Measurements from ENCODE around the gene GTF3C1. TPM values are rescaled to one million over a fixed set of nuclear protein-coding genes. Genes with fewer than 3 reads are reported as not detected.
A peak's percentile ranks its signal among the peaks of the same experiment; 100 is the strongest.

GTF3C1 gene
- total RNA-seq, 6 donors from 2014 or later = 58.3 to 138 (median 73.3) TPM

DNA sequence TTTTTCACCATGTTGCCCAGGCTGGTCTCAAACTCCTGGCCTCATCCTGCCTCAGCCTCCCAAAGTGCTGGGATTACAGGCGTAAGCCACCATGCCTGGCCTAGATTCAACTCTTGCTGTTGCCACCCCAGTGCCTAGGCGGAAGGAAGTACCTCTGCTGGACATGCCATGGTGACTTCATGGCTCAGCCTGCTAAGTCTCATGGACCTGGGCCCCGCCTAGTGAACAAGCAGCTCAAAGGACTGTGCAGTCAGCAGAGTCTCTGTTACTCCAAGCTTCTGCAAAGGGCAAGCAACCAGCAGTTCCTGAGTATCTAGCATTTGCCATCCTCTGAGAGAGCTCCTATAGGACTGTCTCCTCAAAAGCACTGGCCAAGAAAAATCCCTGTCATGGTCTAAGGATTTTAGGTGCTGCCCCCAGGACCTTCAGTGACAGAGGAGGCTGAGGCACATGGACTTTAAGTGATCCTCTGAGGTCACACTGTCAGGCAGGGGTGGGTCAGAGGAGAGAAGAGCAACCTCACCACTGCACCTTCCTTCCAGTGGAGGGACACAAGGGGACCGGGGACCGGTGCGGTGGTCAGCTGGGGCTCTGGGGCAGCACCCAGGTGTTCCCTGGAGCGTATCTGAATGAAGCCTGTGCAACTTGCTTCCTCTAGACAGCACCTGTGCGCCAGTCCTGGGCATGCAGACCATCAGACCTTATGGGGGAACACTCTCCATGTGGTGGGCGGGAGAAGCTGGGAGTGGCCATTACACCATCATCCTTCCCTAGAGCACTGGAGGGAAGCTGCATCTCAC, 76.4 kb downstream of the GTF3C1 start:
- peaks cover 56 to 100% (median 82%) of the 10 kb centered on the region in 4 donors for H3K36me3 ChIP-seq
- TF ChIP-seq, protein P1, sequence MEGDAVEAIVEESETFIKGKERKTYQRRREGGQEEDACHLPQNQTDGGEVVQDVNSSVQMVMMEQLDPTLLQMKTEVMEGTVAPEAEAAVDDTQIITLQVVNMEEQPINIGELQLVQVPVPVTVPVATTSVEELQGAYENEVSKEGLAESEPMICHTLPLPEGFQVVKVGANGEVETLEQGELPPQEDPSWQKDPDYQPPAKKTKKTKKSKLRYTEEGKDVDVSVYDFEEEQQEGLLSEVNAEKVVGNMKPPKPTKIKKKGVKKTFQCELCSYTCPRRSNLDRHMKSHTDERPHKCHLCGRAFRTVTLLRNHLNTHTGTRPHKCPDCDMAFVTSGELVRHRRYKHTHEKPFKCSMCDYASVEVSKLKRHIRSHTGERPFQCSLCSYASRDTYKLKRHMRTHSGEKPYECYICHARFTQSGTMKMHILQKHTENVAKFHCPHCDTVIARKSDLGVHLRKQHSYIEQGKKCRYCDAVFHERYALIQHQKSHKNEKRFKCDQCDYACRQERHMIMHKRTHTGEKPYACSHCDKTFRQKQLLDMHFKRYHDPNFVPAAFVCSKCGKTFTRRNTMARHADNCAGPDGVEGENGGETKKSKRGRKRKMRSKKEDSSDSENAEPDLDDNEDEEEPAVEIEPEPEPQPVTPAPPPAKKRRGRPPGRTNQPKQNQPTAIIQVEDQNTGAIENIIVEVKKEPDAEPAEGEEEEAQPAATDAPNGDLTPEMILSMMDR (IDR thresholded peaks at IDR 0.05) = no peak
- TF ChIP-seq POLR2A (IDR thresholded peaks at IDR 0.05) = no peak
- ATAC-seq (ENCODE audit: low FRiP score in 2 of 2) (no peak), DNase-seq (no peak)
- H3K4me3 ChIP-seq = no peak overlapping the region
- H3K4me1 ChIP-seq = peaks cover 0 to 21% (median 15%) of the 10 kb centered on the region in 4 donors
- no peaks in the 10 kb centered on the region for H3K9me3 ChIP-seq
- WGBS, 2 donors = 96 to 100% methylated on average over 2 to 9 of the region's 9 CpGs
- no peaks in the 10 kb centered on the region for H3K27me3 ChIP-seq
- no peak overlapping the region for H3K27ac ChIP-seq

DNA sequence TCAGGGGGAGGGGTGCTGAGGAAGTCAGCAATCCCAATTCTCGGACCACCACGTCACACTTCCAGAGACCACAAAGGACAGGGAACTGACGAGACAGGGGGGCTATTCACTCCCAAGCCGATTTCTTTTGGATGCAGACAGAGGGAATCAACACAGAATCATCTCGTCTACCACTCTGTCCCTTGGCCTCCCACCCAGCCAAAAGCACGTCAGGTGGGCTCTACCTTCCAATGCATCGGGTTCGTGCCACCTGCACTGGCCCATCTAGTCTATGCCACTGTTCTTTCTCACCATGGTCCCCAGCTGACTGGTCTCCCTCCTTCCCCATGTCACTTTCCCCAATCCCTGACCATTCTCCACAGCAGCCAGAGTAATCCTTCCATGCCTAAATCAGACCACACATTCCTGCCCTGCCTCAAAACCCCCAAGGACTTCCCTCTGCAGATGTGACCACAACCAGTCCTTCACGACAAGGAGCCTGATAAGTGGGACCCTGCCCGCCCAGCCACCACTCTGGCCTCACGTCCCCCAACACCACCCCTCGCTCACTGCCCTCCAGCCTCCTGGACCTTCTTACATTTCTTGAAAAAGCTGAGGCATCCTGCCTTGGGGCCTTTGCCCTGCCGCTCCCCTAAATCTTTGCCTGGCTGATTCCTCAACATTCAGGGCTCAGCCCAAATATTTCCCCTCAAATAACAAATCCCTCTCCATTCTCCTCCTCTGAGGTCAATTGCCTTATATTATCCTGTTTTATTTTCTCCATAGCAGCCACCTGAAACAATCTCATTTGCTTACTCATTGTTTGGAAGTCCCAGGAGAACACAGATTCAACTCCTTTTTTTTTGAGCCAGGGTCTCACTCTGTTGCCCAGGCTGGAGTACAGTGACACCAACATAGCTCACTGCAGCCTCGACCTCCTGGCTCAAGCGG, 77.4 kb downstream of the GTF3C1 start:
- Histone ChIP-seq H3K27ac (peak overlapping the region in 2 of 4 donors; percentile 17 to 52), H3K27me3 (no peaks in the 10 kb centered on the region), H3K4me3 (no peak overlapping the region), H3K9me3 (no peaks in the 10 kb centered on the region), H3K36me3 (peaks cover 53 to 100% (median 83%) of the 10 kb centered on the region in 4 donors), H3K4me1 (peaks cover 0 to 21% (median 15%) of the 10 kb centered on the region in 4 donors)
- WGBS, 2 donors = 93 to 97% methylated on average over 15 of the region's 15 CpGs
- TF ChIP-seq, protein P1 (IDR thresholded peaks at IDR 0.05) = no peak
- TF ChIP-seq EP300 (IDR thresholded peaks at IDR 0.05) = no peak
- TF ChIP-seq POLR2A (IDR thresholded peaks at IDR 0.05) = no peak
- TF ChIP-seq POLR2AphosphoS5 (IDR thresholded peaks at IDR 0.05) = no peak
- DNase-seq = no peak
- ATAC-seq (ENCODE audit: low FRiP score in 2 of 2) = no peak

DNA sequence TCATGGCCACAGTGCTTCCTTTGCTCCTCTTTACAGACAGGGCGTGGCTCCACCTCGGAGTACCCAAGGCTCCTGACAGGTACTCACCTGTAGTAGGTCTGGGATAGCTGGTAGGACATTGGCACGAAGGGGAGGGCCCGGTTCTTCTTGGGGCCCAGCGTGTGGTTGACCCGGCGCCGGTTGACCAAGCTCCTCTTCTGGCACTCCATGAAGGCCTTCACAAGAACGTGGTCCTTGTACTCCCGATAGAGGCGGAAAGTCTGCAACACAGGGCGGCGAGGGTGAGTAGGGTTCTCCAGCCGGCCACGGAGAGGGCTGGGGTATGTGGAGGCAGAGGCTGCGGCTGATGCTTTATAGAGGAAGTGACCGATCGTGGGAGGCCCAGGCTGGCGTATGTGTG, 78.1 kb downstream of the GTF3C1 start:
- H3K36me3 ChIP-seq = peaks cover 46 to 100% (median 84%) of the 10 kb centered on the region in 4 donors
- DNase-seq (no peak), ATAC-seq (ENCODE audit: low FRiP score in 2 of 2) (no peak)
- no peaks in the 10 kb centered on the region for H3K27me3 ChIP-seq
- 92 to 93% methylated on average over 11 to 19 of the region's 19 CpGs for WGBS, 2 donors
- TF ChIP-seq EP300 (IDR thresholded peaks at IDR 0.05) (no peak), POLR2AphosphoS5 (IDR thresholded peaks at IDR 0.05) (no peak), POLR2A (IDR thresholded peaks at IDR 0.05) (no peak)
- TF ChIP-seq, protein P1 (IDR thresholded peaks at IDR 0.05) = no peak
- H3K4me3 ChIP-seq = no peak overlapping the region
- H3K4me1 ChIP-seq = peaks cover 0 to 21% (median 15%) of the 10 kb centered on the region in 4 donors
- no peaks in the 10 kb centered on the region for H3K9me3 ChIP-seq
- H3K27ac ChIP-seq = peak overlapping the region in 3 of 4 donors; percentile 5 to 52 (median 17)

DNA sequence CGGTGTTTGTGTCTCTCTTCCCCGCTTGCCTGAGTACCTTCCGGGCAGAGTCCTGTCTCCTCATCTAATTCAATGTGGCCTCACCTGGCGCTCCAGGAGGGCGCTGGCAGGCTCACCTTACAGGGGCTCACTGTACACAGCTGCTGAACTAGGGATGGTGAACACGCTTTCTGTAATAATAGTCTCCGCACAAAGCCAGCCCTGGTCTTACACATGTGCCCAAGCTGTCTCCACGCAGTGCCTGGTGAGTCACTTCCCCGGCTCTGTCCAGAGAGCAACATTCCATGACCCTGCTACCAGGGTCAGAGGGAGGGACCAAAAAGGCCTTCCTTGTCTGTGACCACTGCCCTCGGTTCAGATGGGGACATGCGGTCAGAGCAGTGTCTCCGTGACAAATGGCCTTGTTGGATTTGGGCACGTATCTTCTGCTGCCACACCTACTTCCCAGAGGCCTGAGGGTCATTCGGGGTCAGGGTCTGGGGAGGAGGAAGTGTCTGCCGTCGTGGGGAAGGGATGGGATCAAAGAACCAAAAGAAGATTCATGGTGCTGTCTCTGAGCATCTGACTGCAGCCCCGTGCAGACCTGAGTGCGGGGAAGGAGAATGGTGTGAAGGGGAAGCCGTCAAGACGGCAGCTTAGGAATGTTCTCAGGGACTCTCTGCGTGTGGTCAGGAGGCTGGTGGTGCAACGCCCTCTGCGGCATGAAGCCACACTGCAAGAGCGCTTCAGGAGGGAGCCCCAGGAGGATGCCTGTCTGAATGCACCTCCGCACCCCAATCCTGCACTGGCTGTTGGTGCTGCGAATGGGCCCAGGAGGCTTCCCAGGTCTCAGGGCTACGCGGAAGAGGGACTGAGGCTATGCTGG, 78.9 kb downstream of the GTF3C1 start:
- WGBS, 2 donors = 65 to 78% methylated on average over 26 to 28 of the region's 28 CpGs
- TF ChIP-seq, protein P1 (IDR thresholded peaks at IDR 0.05) = no peak
- TF ChIP-seq POLR2AphosphoS5 (IDR thresholded peaks at IDR 0.05) (peak; percentile 35 to 60), POLR2A (IDR thresholded peaks at IDR 0.05) (no peak), EP300 (IDR thresholded peaks at IDR 0.05) (peak in 2 of 4 donors; percentile 67)
- DNase-seq (peak in 1 of 2 donors; percentile 50), ATAC-seq (ENCODE audit: low FRiP score in 2 of 2) (peak; percentile 49 to 64)
- Histone ChIP-seq H3K4me3 (no peak overlapping the region), H3K36me3 (peaks cover 40 to 100% (median 82%) of the 10 kb centered on the region in 4 donors), H3K27ac (peak overlapping the region; percentile 33 to 67 (median 60)), H3K4me1 (peaks cover 0 to 21% (median 15%) of the 10 kb centered on the region in 4 donors), H3K9me3 (no peaks in the 10 kb centered on the region), H3K27me3 (no peaks in the 10 kb centered on the region)
